RWPE1 (cell line): Measurements from ENCODE around the gene GPR152.

ENCODE experiments used
- CTCF ChIA-PET: fragments of 350-600 bp; sonication (Branson Sonifier 250); formaldehyde crosslinking; extraction: SDS; loops from one replicate; lab custom pipeline; 2021; lab: Yijun Ruan, JAX
- POLR2A ChIA-PET: fragments of 400-600 bp; formaldehyde crosslinking; extraction: SDS; loops from one replicate; lab custom pipeline; 2020; ENCODE audit warnings: antibody characterized with exemption; ENCODE audit not compliant: low non-redundant PET; lab: Yijun Ruan, JAX
- DNase-seq: peaks from one replicate; pipeline ENCODE4 v3.0.0; 2012; ENCODE audit warnings: low spot score
- H3K27ac ChIP-seq: fragments of 450-650 bp; 2 replicates; pipeline ENCODE4 v1.5.1; 2017
- CTCF ChIP-seq: fragments of 450-650 bp; conservative IDR thresholded peaks from 2 replicates; pipeline ENCODE4 v1.5.1; 2017; ENCODE audit warnings: low read depth, mild to moderate bottlenecking

GPR152 gene

GRCh38 chr11:67436459-67437081 is 16.0 kb downstream of the GPR152 start:
- ChIA-PET POLR2A (interaction anchor here (0.7 kb wide), 1 partner anchor 36 kb away, joined by 3 read pairs; no protein-coding TSS in a partner anchor), CTCF (interaction anchor here (0.6 kb wide), 1 partner anchor 523 kb away, joined by 3 read pairs; no protein-coding TSS in a partner anchor)
- no peak for TF ChIP-seq CTCF
- DNase-seq, result no peak
- peak overlapping the region; percentile 87 for H3K27ac ChIP-seq

- peak overlapping the region; percentile 87 for H3K27ac ChIP-seq
- no peak for DNase-seq
- CTCF ChIA-PET, result no interaction called here
- TF ChIP-seq CTCF, result no peak
- POLR2A ChIA-PET, result no interaction called here
Observed at GRCh38 chr11:67435727-67436458, 16.6 kb downstream of the GPR152 start.

- no peak for DNase-seq
- CTCF ChIA-PET, result no interaction called here
- TF ChIP-seq CTCF, result no peak
- POLR2A ChIA-PET, result no interaction called here
- peak overlapping the region; percentile 87 for H3K27ac ChIP-seq
Observed at GRCh38 chr11:67435031-67435726, 17.4 kb downstream of the GPR152 start.

GRCh38 chr11:67434395-67434881 is 18.1 kb downstream of the GPR152 start:
- no peak for DNase-seq
- H3K27ac ChIP-seq, result peak overlapping the region; percentile 87
- ChIA-PET CTCF (no interaction called here), POLR2A (no interaction called here)
- TF ChIP-seq CTCF, result no peak

DNA sequence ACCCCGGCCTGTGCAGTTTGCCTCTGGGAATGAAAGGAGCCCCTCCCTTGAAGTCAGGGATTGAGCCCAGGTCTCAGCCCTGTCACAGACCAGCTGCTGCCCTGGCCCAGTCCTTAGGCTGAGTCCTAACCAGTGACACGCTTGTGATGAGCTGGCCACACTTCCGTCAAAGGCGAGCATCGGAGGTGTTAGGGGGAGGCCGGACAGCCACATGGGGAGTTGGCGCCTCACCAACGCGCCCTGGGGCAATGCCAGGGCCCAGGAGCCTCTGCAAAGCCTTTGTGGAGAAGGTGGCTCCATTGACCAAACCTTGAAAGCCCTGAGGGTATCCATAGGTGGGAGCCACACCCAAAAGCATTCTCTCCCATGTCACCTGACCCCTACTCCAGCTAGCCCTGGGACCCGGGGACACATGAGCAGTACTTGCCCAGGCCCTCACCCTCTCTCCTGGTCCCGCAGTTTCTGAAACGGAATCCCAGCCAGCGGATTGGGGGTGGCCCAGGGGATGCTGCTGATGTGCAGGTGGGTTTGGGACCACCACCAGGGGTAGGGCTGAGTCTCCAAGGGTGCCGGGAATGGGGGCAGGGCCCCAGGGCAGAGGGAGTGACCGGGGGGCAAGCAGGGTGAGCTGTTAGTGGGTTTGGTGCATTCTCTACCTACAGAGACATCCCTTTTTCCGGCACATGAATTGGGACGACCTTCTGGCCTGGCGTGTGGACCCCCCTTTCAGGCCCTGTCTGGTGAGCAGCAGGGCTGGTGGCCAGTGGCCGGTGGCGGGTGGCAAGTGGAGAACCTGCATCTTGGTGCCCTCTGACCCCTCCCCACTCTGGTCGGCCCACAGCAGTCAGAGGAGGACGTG is 18.8 kb downstream of the GPR152 start:
- POLR2A ChIA-PET, result interaction anchor here (0.5 kb wide), 1 partner anchor 16 kb away, joined by 5 read pairs; no protein-coding TSS in a partner anchor
- peak overlapping the region; percentile 87 for H3K27ac ChIP-seq
- CTCF ChIA-PET, result interaction anchor here (0.5 to 0.6 kb wide), 2 partner anchors 10 to 33 kb away, joined by 3 to 4 read pairs; no protein-coding TSS in a partner anchor
- no peak for TF ChIP-seq CTCF
- no peak for DNase-seq
